Measurements from ENCODE around the gene MGARP.
A peak's percentile ranks its signal among the peaks of the same experiment; 100 is the strongest.

The MGARP gene

DNA sequence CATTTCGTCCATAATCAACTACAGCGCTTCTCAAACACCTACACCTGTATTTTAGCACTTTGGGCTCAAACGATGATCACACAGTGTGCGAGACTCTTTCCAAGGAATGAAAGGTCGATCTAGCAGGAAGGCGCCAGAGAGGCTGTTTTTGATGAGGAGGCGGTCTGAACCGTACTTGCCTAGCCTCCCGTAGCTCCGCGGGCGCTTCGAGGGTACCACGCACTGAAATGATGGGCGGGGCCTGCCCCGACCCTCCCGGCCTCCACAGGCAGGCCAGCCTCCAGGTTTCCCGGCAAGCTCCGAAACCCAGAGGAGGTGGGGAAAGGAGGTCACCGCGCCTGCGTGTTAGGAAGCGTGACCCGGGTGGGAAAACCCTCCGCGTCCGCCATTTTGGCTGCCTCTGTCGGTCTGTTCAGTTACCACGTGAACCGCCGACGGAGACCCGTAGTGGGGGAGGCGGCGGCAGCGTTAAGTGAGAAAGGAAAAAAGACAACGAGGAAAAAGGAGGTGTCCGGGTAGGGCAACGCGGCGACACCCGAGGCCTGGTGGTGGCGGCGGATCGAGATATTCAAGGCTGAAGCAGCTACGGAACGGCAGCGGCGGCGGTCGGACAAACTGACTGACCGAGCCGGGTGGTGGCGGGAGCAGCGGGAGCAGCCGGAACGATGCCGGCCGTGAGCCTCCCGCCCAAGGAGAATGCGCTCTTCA lies 21.2 kb upstream of the MGARP start, which contains the start of gene NAA15 (continued):
- TF ChIP-seq KLF9 (tag by site-specific recombination; IDR thresholded peaks at IDR 0.05; ENCODE audit: low read depth): peak; percentile 85
- no peak for TF ChIP-seq ZIC2 (tag by site-specific recombination; IDR thresholded peaks at IDR 0.05)
- no peak; the same call in 1 of the 2 replicates for TF ChIP-seq ZNF146 (tag by site-specific recombination; IDR thresholded peaks at IDR 0.05)
- no peak for TF ChIP-seq ZNF777 (tag by site-specific recombination; IDR thresholded peaks at IDR 0.05; ENCODE audit: borderline replicate concordance)
- peak; percentile 55; the same call in 1 of the 2 replicates for TF ChIP-seq ZNF394 (tag by site-specific recombination; IDR thresholded peaks at IDR 0.05; ENCODE audit: borderline replicate concordance)
- TF ChIP-seq ZNF629 (tag by site-specific recombination; IDR thresholded peaks at IDR 0.05): peak; percentile 35; the same call in 1 of the 2 replicates
- TF ChIP-seq ZNF426 (tag by site-specific recombination; IDR thresholded peaks at IDR 0.05): no peak
- no peak for TF ChIP-seq ZNF157 (tag by site-specific recombination; IDR thresholded peaks at IDR 0.05)
- no peak for TF ChIP-seq ZNF350 (tag by site-specific recombination; IDR thresholded peaks at IDR 0.05)
- TF ChIP-seq ZBTB20 (tag by site-specific recombination; IDR thresholded peaks at IDR 0.05): peak; percentile 6; the same call in 1 of the 2 replicates
- peak; percentile 73; the same call in 1 of the 2 replicates for TF ChIP-seq TRIM28 (IDR thresholded peaks at IDR 0.05; ENCODE audit: borderline replicate concordance, low read length)
- TF ChIP-seq ZEB2 (tag by site-specific recombination; IDR thresholded peaks at IDR 0.05): peak; percentile 75
- no peak for TF ChIP-seq GLI4 (tag by site-specific recombination; IDR thresholded peaks at IDR 0.05)
- TF ChIP-seq GLI2 (tag by site-specific recombination; IDR thresholded peaks at IDR 0.05; ENCODE audit: borderline replicate concordance, low read depth): no peak
- TF ChIP-seq ZNF292 (tag by site-specific recombination; IDR thresholded peaks at IDR 0.05; ENCODE audit: borderline replicate concordance, low read depth): no peak
- no peak for TF ChIP-seq ZNF302 (tag by site-specific recombination; IDR thresholded peaks at IDR 0.05; ENCODE audit: low read depth)
- no peak for TF ChIP-seq ZNF473 (tag by site-specific recombination; IDR thresholded peaks at IDR 0.05)
- TF ChIP-seq, protein P1, sequence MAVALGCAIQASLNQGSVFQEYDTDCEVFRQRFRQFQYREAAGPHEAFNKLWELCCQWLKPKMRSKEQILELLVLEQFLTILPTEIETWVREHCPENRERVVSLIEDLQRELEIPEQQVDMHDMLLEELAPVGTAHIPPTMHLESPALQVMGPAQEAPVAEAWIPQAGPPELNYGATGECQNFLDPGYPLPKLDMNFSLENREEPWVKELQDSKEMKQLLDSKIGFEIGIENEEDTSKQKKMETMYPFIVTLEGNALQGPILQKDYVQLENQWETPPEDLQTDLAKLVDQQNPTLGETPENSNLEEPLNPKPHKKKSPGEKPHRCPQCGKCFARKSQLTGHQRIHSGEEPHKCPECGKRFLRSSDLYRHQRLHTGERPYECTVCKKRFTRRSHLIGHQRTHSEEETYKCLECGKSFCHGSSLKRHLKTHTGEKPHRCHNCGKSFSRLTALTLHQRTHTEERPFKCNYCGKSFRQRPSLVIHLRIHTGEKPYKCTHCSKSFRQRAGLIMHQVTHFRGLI (tag by site-specific recombination; IDR thresholded peaks at IDR 0.05): no peak
- TF ChIP-seq YY2 (tag by site-specific recombination; IDR thresholded peaks at IDR 0.05): peak; percentile 87
- peak; percentile 36; the same call in 1 of the 2 replicates for TF ChIP-seq KLF10 (tag by site-specific recombination; IDR thresholded peaks at IDR 0.05)
- TF ChIP-seq ZNF558 (tag by site-specific recombination; IDR thresholded peaks at IDR 0.05): no peak
- no peak for TF ChIP-seq ZNF621 (tag by site-specific recombination; IDR thresholded peaks at IDR 0.05)
- TF ChIP-seq, protein P2, sequence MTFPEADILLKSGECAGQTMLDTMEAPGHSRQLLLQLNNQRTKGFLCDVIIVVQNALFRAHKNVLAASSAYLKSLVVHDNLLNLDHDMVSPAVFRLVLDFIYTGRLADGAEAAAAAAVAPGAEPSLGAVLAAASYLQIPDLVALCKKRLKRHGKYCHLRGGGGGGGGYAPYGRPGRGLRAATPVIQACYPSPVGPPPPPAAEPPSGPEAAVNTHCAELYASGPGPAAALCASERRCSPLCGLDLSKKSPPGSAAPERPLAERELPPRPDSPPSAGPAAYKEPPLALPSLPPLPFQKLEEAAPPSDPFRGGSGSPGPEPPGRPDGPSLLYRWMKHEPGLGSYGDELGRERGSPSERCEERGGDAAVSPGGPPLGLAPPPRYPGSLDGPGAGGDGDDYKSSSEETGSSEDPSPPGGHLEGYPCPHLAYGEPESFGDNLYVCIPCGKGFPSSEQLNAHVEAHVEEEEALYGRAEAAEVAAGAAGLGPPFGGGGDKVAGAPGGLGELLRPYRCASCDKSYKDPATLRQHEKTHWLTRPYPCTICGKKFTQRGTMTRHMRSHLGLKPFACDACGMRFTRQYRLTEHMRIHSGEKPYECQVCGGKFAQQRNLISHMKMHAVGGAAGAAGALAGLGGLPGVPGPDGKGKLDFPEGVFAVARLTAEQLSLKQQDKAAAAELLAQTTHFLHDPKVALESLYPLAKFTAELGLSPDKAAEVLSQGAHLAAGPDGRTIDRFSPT (tag by site-specific recombination; IDR thresholded peaks at IDR 0.05): peak; percentile 92
- peak; percentile 99 for TF ChIP-seq ZBTB17 (tag by site-specific recombination; IDR thresholded peaks at IDR 0.05)
- no peak for TF ChIP-seq ZNF707 (tag by site-specific recombination; IDR thresholded peaks at IDR 0.05)
- TF ChIP-seq ZNF530 (tag by site-specific recombination; IDR thresholded peaks at IDR 0.05; ENCODE audit: low read depth): no peak

Measured in HEK293 (cell line).